ENCODE results near the gene STRN3.
"Not testable (repeated sequence)": the region's sequence is repeated elsewhere in the genome, so short reads cannot be mapped to it uniquely, and the experiment has no call there.

The STRN3 gene

GRCh38 chr14:30999038-30999773 lies 27.0 kb downstream of the STRN3 start:
- no peak for DNase-seq (ENCODE audit: low read depth)

GRCh38 chr14:30998100-30998706 lies 28.0 kb downstream of the STRN3 start:
- no peak for DNase-seq (ENCODE audit: low read depth)

- DNase-seq (ENCODE audit: low read depth) = no peak
Observed at GRCh38 chr14:30996892-30997659, 29.1 kb downstream of the STRN3 start.

- DNase-seq (ENCODE audit: low read depth) = no peak
Observed at GRCh38 chr14:30995689-30996088, 30.5 kb downstream of the STRN3 start.

- no peak for DNase-seq (ENCODE audit: low read depth)
Observed at GRCh38 chr14:30994681-30995620, 31.2 kb downstream of the STRN3 start.

GRCh38 chr14:30993071-30993470 lies 33.1 kb downstream of the STRN3 start:
- no peak for DNase-seq (ENCODE audit: low read depth)

- DNase-seq (ENCODE audit: low read depth) = no peak
Observed at GRCh38 chr14:30991408-30991807, 34.8 kb downstream of the STRN3 start.

- no peak for DNase-seq (ENCODE audit: low read depth)
Observed at GRCh38 chr14:30990770-30991169, 35.4 kb downstream of the STRN3 start.

- no peak for DNase-seq (ENCODE audit: low read depth)
Observed at GRCh38 chr14:30988509-30988908, 37.7 kb downstream of the STRN3 start.

- DNase-seq (ENCODE audit: low read depth) = no peak
Observed at GRCh38 chr14:30985796-30986195, 40.4 kb downstream of the STRN3 start.

GRCh38 chr14:30983858-30984257 lies 42.3 kb downstream of the STRN3 start:
- no peak for DNase-seq (ENCODE audit: low read depth)

- DNase-seq (ENCODE audit: low read depth) = no peak
Observed at GRCh38 chr14:30982533-30982932, 43.6 kb downstream of the STRN3 start.

GRCh38 chr14:30980980-30981379 lies 45.2 kb downstream of the STRN3 start:
- DNase-seq (ENCODE audit: low read depth) = no peak

GRCh38 chr14:30980106-30980704 lies 46.0 kb downstream of the STRN3 start:
- not testable (repeated sequence) for DNase-seq (ENCODE audit: low read depth)

GRCh38 chr14:30977752-30978151 lies 48.4 kb downstream of the STRN3 start:
- no peak for DNase-seq (ENCODE audit: low read depth)

GRCh38 chr14:30974628-30975027 lies 51.6 kb downstream of the STRN3 start:
- no peak for DNase-seq (ENCODE audit: low read depth)

- DNase-seq (ENCODE audit: low read depth) = no peak
Observed at GRCh38 chr14:30972882-30973582, 53.1 kb downstream of the STRN3 start.

- DNase-seq (ENCODE audit: low read depth) = not testable (repeated sequence)
Observed at GRCh38 chr14:30972036-30972732, 54.0 kb downstream of the STRN3 start.

- DNase-seq (ENCODE audit: low read depth) = no peak
Observed at GRCh38 chr14:30971586-30971985, 54.6 kb downstream of the STRN3 start.

GRCh38 chr14:30969796-30970195 lies 56.4 kb downstream of the STRN3 start:
- DNase-seq (ENCODE audit: low read depth) = not testable (repeated sequence)

All from stimulated activated CD8-positive, alpha-beta memory T cell treated with anti-CD3 and anti-CD28 coated beads, Interleukin-12 subunit alpha, Interleukin-12 subunit beta, amount 100 ng/mL, for 4 hours (primary cell).